ENCODE data around the gene SPHK1. TPM values are rescaled to one million over a fixed set of nuclear protein-coding genes. Genes with fewer than 3 reads are reported as not detected.

The SPHK1 gene
- total RNA-seq, 4 donors from 2014 or later = 1.3 to 11.6 (median 7.6) TPM

DNA sequence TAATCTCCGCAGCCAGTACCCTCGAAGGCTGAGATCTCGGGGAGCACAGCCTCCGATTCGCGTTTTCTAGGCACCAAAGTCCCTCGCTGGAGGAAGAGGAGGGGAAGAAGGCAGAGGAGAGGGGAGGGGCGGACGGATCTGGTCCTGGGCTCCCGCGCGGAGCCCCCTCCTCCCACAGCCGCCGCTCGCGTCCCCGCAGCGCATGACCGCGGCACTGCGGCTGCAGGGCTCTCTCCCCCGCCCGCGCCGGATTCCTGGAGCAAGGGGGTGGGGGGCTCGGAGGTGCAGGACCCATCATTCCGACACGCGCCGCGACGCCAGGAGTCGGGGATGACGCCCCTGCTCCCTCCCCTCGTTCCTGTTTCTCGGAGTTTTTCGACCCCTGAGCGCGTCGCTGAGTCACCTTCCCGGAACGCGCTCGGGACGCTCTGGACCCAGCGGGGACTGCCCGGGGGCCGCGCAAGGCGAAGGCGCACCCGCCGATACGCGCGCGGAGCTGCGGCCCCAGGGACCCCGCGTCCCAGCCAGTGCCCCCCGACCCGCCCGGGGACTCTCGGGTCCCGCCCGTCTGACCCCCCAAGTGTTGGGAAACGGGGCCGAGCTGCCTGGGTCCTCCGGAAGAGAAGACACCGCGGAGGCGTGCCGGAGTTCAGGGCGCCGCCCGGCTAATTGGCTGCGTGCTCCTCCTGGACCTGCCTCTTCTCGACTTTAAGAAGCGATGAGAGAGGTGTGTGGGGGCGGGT is 1.4 kb upstream of the SPHK1 start:
- TF ChIP-seq, protein P1, sequence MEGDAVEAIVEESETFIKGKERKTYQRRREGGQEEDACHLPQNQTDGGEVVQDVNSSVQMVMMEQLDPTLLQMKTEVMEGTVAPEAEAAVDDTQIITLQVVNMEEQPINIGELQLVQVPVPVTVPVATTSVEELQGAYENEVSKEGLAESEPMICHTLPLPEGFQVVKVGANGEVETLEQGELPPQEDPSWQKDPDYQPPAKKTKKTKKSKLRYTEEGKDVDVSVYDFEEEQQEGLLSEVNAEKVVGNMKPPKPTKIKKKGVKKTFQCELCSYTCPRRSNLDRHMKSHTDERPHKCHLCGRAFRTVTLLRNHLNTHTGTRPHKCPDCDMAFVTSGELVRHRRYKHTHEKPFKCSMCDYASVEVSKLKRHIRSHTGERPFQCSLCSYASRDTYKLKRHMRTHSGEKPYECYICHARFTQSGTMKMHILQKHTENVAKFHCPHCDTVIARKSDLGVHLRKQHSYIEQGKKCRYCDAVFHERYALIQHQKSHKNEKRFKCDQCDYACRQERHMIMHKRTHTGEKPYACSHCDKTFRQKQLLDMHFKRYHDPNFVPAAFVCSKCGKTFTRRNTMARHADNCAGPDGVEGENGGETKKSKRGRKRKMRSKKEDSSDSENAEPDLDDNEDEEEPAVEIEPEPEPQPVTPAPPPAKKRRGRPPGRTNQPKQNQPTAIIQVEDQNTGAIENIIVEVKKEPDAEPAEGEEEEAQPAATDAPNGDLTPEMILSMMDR (IDR thresholded peaks at IDR 0.05; ENCODE audit: low read depth) = no peak

DNA sequence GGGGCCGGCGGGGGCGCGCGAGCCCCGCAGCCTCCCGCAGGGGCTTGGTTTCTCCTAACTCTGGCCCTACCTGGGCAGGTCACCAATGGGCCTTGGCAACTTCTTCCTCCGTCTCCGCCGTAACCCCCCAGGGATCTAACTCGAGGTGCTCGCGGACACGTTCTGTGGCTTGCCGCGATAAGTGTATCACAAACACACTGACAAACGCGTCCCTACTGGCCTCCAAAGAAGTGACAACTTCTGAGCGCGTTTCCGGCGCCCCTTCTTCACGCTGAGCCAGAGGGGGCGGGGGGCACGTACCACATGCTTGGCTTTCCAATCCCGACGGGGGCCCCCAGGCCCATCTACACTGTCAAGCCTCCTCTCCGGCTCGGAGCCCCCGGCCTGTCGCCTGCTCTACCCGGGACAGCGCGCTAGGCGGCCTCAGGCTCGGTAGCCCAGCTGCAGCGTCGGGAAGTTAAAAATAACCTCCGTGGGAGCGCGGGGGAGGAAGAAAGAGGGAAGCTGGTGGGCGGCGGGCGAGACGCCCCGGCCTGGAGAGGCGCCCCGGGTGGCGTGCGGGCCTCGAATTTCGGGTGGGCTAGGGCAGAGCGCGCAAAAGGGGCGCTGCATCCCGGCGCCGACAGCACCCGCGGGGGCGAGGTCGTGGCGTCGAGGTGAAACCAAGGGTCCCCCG is 725 bp upstream of the SPHK1 start:
- TF ChIP-seq, protein P1 (IDR thresholded peaks at IDR 0.05; ENCODE audit: low read depth) = no peak

DNA sequence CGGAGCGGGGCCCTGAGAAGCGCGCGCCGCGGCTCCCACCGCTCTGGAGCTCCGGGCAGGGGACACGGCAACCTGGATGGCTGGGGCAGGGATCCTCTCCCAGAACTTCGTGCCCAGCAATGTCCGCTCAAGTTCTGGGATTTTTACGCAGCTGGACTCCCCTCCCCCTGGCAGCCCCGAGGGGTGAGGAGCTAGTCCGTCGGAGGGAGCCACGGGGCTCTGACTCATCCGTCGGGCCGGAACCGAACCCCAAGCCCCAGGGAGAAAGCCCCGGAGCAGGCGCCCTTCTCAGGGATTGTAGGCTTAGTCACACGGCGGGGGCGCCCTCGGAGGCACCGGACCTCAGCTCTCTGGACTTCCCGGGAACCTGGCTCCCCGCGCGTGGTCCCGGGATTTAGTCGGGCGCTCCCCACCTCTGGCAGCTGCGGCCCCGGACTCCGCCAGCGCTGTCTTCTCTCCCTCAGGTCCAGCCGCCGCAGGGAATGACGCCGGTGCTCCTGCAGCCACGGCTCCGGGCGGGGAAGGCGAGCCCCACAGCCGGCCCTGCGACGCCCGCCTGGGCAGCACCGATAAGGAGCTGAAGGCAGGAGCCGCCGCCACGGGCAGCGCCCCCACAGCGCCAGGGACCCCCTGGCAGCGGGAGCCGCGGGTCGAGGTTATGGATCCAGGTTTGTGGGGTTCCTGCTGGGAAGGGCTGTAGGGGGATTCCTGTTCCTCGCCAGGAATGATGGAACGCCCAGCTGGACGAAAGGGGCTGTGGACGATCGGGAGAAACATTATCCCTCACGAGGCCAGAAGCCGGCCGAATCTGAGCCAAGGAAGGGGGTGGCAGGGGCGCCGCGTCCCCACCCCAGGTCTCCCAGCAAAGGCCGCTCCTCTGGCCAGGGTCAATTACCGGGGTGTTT is 830 bp downstream of the SPHK1 start:
- TF ChIP-seq, protein P1 (IDR thresholded peaks at IDR 0.05; ENCODE audit: low read depth) = no peak

DNA sequence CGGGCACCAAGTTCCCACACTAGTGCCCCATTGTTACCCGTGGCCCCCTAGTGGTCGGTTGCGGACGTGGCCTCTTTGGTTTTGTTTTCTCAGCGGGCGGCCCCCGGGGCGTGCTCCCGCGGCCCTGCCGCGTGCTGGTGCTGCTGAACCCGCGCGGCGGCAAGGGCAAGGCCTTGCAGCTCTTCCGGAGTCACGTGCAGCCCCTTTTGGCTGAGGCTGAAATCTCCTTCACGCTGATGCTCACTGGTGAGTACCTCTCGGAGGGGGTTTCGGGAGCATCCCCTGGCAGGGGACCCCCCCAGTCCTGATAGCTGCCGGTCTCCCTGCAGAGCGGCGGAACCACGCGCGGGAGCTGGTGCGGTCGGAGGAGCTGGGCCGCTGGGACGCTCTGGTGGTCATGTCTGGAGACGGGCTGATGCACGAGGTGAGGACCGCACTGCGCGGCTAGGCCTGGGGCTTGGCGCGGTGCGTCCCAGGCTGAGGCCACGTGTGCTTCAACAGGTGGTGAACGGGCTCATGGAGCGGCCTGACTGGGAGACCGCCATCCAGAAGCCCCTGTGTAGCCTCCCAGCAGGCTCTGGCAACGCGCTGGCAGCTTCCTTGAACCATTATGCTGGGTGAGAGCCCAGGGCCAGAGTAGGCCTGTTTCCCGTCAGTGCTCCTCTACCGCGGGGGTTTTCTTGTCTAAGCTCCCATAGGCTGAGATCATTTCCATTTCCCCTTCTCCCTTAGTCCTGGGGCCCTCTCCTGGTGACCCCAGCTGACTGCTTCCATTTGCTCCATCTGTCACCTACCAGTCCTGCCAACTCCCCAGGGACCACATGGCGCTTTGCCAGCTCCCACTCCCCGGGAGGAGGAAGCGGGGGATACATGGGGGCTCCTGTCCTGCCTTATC is 1.7 kb downstream of the SPHK1 start:
- TF ChIP-seq, protein P1 (IDR thresholded peaks at IDR 0.05; ENCODE audit: low read depth) = no peak

DNA sequence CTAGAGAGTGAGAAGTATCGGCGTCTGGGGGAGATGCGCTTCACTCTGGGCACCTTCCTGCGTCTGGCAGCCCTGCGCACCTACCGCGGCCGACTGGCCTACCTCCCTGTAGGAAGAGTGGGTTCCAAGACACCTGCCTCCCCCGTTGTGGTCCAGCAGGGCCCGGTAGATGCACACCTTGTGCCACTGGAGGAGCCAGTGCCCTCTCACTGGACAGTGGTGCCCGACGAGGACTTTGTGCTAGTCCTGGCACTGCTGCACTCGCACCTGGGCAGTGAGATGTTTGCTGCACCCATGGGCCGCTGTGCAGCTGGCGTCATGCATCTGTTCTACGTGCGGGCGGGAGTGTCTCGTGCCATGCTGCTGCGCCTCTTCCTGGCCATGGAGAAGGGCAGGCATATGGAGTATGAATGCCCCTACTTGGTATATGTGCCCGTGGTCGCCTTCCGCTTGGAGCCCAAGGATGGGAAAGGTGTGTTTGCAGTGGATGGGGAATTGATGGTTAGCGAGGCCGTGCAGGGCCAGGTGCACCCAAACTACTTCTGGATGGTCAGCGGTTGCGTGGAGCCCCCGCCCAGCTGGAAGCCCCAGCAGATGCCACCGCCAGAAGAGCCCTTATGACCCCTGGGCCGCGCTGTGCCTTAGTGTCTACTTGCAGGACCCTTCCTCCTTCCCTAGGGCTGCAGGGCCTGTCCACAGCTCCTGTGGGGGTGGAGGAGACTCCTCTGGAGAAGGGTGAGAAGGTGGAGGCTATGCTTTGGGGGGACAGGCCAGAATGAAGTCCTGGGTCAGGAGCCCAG is 2.8 kb downstream of the SPHK1 start:
- TF ChIP-seq, protein P1 (IDR thresholded peaks at IDR 0.05; ENCODE audit: low read depth) = no peak
